Measurements from ENCODE around the gene UBAC1.

Gene UBAC1

GRCh38 chr9:135886147-135886981, 74.8 kb downstream of the UBAC1 start:
- no peak for DNase-seq (ENCODE audit: extremely low read depth in 1 of 2, low read depth in 1 of 2)

GRCh38 chr9:135885100-135885853, 75.9 kb downstream of the UBAC1 start:
- no peak for DNase-seq (ENCODE audit: extremely low read depth in 1 of 2, low read depth in 1 of 2)

GRCh38 chr9:135884328-135885035, 76.7 kb downstream of the UBAC1 start:
- no peak for DNase-seq (ENCODE audit: extremely low read depth in 1 of 2, low read depth in 1 of 2)

GRCh38 chr9:135883410-135884089, 77.6 kb downstream of the UBAC1 start:
- DNase-seq (ENCODE audit: extremely low read depth in 1 of 2, low read depth in 1 of 2): no peak
